Measurements from ENCODE around the gene TANC1.

DNA sequence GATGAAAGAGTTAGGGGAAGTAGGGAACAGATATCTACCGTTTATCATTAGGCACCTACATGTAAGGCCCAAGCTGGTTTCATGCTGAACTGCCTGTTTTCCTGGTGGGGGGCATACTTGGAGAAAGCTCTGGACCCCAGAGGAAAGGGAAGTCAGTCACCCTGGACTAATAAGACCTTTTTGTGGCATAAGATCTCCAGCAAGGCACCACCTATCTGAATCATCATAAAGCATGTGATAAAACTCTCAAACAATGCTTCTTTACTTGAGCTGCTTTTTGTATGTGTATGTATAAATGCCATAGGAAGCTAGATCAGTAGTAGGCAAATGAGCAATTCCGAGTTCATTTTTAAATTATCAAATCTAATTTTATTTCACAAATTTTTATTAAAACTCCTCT lies 104.8 kb downstream of the TANC1 start:
- TF ChIP-seq POLR2A (IDR thresholded peaks at IDR 0.05; ENCODE audit: low read length) (no peak), GATA1 (IDR thresholded peaks at IDR 0.05; ENCODE audit: low read depth, low read length) (no peak)

Data from erythroblast (primary cell).